GM10266 (cell line): Measurements from ENCODE around the gene DECR2.

Experiments
- DNase-seq: peaks from one replicate; pipeline ENCODE4 v3.0.0; 2012; ENCODE audit errors: extremely low spot score
- CTCF ChIP-seq: IDR thresholded peaks from 2 replicates; pipeline ENCODE4 v1.5.1; 2012; ENCODE audit warnings: mild to moderate bottlenecking, low read depth; ENCODE audit not compliant: control insufficient read depth, insufficient read depth; ENCODE audit errors: missing control alignments

The DECR2 gene

DNA sequence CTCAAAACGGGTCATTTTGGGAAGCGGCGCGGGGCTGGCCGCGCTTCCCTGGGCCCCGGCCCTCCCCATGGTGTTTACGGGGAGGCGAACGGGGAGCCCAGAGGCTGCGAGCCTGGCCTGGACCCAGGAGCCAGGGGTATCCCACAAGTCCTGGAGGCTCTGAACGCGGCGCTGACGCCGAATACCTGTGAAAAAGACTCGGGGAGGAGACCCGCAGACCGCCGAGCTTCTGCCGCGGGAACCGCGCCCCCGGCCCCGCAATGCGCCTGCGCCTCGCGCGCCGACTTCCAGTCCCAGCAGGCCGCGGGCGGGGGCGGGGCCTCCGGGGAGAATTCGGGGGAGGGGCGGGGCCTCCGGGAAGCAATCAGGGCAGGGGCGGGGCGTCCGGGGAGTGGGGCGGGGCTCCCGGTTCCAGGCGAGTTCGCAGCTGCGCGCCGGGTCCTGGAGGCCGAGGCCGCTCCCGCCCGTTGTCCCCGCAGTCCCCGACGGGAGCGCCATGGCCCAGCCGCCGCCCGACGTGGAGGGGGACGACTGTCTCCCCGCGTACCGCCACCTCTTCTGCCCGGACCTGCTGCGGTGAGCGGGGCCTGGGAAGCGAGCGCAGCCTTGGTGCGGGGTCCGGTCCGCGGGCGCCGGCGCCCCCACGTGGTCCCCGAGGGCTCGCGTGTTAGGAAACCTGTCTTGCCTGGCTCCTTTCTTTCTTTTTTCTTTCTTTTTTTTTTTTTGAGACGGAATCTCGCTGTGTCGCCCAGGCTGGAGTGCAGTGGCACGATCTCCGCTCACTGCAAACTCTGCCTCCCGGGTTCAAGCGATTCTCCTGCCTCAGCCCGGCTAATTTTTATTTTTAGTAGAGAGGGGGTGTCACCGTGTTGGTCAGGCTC is at the start of gene DECR2:
DECR2 (plus strand) TSS at position 418 of the 881 bp plus-strand sequence; CDS start at position 497, 79 bp downstream.
- peak; percentile 68 for TF ChIP-seq CTCF
- DNase-seq, result peak; percentile 100

GRCh38 chr16:352547-353403 is 48.9 kb upstream of the DECR2 start, which contains the start of gene AXIN1:
AXIN1 (minus strand) TSS chr16:352723; CDS start chr16:347025, 5,698 bp downstream.
- peak; percentile 100 for DNase-seq
- TF ChIP-seq CTCF, result peak; percentile 64

- no peak for DNase-seq
- TF ChIP-seq CTCF, result no peak
Observed at GRCh38 chr16:353404-354290, 48.0 kb upstream of the DECR2 start.

- no peak for DNase-seq
- TF ChIP-seq CTCF, result no peak
Observed at GRCh38 chr16:354291-354881, 47.3 kb upstream of the DECR2 start.

DNA sequence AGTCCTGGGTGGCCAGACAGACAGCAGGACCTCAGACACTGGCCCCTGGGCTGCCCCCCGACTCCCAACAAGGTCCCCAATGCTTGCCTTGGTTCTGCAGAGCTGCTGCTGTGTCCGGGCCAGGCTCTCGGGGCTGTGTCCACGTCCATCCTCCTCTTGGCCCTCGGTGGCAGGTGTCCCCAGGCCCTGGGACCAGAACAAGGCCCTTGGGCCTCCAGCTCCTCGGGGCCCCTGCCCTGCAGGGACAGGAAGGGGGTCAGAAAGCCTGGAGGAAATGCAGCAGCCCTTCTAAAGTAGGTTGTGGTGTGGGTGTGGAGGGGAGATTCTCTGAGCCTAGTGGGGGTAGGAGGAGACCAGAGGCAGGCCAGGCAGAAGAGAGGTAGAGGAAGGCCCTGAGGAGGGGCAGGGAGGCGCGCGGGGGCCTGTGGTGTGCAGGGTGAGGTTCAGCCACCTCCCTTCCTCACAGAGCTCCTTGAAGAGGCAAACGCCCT is 46.7 kb upstream of the DECR2 start:
- no peak for DNase-seq
- TF ChIP-seq CTCF, result no peak

DNA sequence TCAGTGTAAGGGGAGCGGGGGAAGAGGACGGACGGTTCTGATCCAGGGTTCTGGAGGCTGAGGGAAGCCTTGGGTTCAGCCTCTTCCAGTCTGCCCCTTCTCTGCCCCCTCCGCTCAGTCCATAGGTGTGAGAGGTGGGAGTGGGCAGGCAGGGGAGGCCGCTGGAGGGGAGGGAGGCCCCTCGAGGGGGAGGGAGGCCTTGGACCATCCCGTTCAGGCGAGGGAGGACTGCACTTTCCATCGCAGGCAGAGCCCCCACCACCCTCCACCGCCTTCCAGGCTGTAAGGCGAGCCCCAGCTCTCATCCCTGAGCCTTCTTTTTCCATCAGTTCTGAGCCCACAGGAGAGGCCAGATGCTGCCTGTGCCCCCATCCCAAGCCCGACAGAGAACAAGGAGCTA is 44.9 kb upstream of the DECR2 start:
- no peak for TF ChIP-seq CTCF

More for the DNA sequence above, 44.9 kb upstream of the DECR2 start:
- DNase-seq, result no peak
